ENCODE measurements around the gene KIF4A. TPM values are rescaled to one million over a fixed set of nuclear protein-coding genes. Genes with fewer than 3 reads are reported as not detected.

KIF4A gene
- total RNA-seq, 2 donors from 2014 or later = 27.6 to 40.6 TPM

- Histone ChIP-seq H3K4me1 (ENCODE audit: control insufficient read depth, insufficient read depth, low read length) (no peaks in the 10 kb centered on the region), H3K4me3 (ENCODE audit: low read length) (peak overlapping the region; percentile 69), H3K9me3 (ENCODE audit: control insufficient read depth, low read length) (no peaks in the 10 kb centered on the region), H3K9ac (ENCODE audit: extremely low read depth, low read length, poor library complexity, severe bottlenecking) (no peak overlapping the region), H3K36me3 (ENCODE audit: control insufficient read depth, insufficient read depth, low read length) (peaks cover 8% of the 10 kb centered on the region), H3K27ac (ENCODE audit: low read depth, low read length) (no peak overlapping the region), H3K27me3 (ENCODE audit: control insufficient read depth, insufficient read depth, low read length, poor library complexity, severe bottlenecking) (no peaks in the 10 kb centered on the region)
- peaks cover 7% of the 10 kb centered on the region for H3K4me1 Mint-ChIP-seq
- 83 to 86% methylated on average over 2 to 5 of the region's 5 CpGs for WGBS, 2 experiments (ENCODE audit: insufficient coverage in 1 of 2, insufficient read length in 1 of 2)
- peak overlapping the region; percentile 67 for H3K4me3 Mint-ChIP-seq
- DNase-seq = no peak
- no peak for TF ChIP-seq CTCF (conservative IDR thresholded peaks at IDR 0.05)
- H3K9me3 Mint-ChIP-seq = peaks cover 63% of the 10 kb centered on the region
- H3K36me3 Mint-ChIP-seq (ENCODE audit: low read depth) = peaks cover 5% of the 10 kb centered on the region
- no peak overlapping the region for H3K27ac Mint-ChIP-seq
- H3K27me3 Mint-ChIP-seq (ENCODE audit: insufficient read depth) = no peaks in the 10 kb centered on the region
Measured at GRCh38 chrX:70453024-70453618, 163.2 kb downstream of the KIF4A start.

DNA sequence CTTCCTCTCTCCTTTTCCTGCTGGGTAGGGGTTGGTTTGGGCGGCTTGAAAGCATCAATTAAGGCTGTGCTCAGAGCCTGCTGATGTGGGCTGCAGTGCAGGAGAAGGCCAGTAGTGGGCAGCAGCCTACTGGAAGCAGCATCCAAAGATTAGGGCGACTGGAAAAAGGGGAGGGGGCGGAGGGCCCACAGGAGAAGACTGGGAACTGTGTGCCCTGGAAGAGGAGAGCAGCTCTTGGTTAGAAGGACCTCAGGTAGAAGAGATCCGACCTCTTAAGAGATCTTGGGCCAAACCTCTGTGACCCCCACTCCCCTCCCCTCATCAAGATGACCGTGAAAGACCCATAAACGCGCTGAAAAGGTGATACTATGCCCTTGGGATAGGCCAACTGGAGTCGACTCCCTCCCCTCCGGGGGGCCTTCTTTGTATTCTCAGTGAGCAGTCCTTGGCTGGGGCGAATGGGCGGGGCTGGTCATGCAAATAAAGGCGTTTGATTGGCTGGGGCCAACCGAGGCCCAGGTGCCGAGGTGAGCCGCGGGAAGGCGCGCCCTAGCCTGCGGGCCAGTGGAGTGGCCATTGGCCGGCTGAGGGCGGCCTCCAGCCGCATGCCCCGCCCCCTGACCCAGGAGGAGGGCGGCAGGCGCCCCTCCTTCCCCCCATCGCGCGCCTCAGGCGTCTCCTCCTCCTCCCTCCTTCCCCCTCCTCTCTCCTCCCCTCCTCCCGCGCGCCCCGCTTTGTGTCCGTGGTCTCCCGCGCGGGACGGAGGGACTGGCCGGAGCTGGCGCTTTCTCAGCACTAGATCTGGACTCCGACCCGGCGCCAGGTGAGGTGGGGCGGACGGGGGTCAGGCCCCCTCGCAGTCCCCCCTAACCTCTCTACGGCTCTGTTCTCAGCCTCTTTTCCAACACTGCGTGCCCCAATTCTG, 164.8 kb downstream of the KIF4A start:
- Histone ChIP-seq H3K4me3 (ENCODE audit: low read length) (peak overlapping the region; percentile 91), H3K27ac (ENCODE audit: low read depth, low read length) (peak overlapping the region; percentile 90), H3K4me1 (ENCODE audit: control insufficient read depth, insufficient read depth, low read length) (no peaks in the 10 kb centered on the region), H3K9me3 (ENCODE audit: control insufficient read depth, low read length) (no peaks in the 10 kb centered on the region), H3K36me3 (ENCODE audit: control insufficient read depth, insufficient read depth, low read length) (peaks cover 8% of the 10 kb centered on the region), H3K27me3 (ENCODE audit: control insufficient read depth, insufficient read depth, low read length, poor library complexity, severe bottlenecking) (no peaks in the 10 kb centered on the region), H3K9ac (ENCODE audit: extremely low read depth, low read length, poor library complexity, severe bottlenecking) (peak overlapping the region; percentile 94)
- DNase-seq = peak; percentile 95
- 0 to 1% methylated on average over 3 to 46 of the region's 48 CpGs for WGBS, 2 experiments (ENCODE audit: insufficient coverage in 1 of 2, insufficient read length in 1 of 2)
- H3K4me1 Mint-ChIP-seq = peaks cover 7% of the 10 kb centered on the region
- peaks cover 59% of the 10 kb centered on the region for H3K9me3 Mint-ChIP-seq
- TF ChIP-seq CTCF (conservative IDR thresholded peaks at IDR 0.05) = peak; percentile 84
- H3K4me3 Mint-ChIP-seq = peak overlapping the region; percentile 85
- H3K36me3 Mint-ChIP-seq (ENCODE audit: low read depth) = peaks cover 7% of the 10 kb centered on the region
- H3K27ac Mint-ChIP-seq = peak overlapping the region; percentile 94
- no peaks in the 10 kb centered on the region for H3K27me3 Mint-ChIP-seq (ENCODE audit: insufficient read depth)

GRCh38 chrX:70455366-70456202, 165.7 kb downstream of the KIF4A start:
- no peak for TF ChIP-seq CTCF (conservative IDR thresholded peaks at IDR 0.05)
- Histone ChIP-seq H3K27ac (ENCODE audit: low read depth, low read length) (peak overlapping the region; percentile 90), H3K9me3 (ENCODE audit: control insufficient read depth, low read length) (no peaks in the 10 kb centered on the region), H3K4me3 (ENCODE audit: low read length) (peak overlapping the region; percentile 91), H3K9ac (ENCODE audit: extremely low read depth, low read length, poor library complexity, severe bottlenecking) (peak overlapping the region; percentile 94), H3K36me3 (ENCODE audit: control insufficient read depth, insufficient read depth, low read length) (peaks cover 14% of the 10 kb centered on the region), H3K27me3 (ENCODE audit: control insufficient read depth, insufficient read depth, low read length, poor library complexity, severe bottlenecking) (no peaks in the 10 kb centered on the region), H3K4me1 (ENCODE audit: control insufficient read depth, insufficient read depth, low read length) (no peaks in the 10 kb centered on the region)
- DNase-seq = peak; percentile 68
- no peaks in the 10 kb centered on the region for H3K27me3 Mint-ChIP-seq (ENCODE audit: insufficient read depth)
- H3K36me3 Mint-ChIP-seq (ENCODE audit: low read depth) = peaks cover 12% of the 10 kb centered on the region
- H3K9me3 Mint-ChIP-seq = peaks cover 55% of the 10 kb centered on the region
- H3K27ac Mint-ChIP-seq = peak overlapping the region; percentile 92
- peak overlapping the region; percentile 85 for H3K4me3 Mint-ChIP-seq
- peaks cover 8% of the 10 kb centered on the region for H3K4me1 Mint-ChIP-seq
- WGBS, 2 experiments (ENCODE audit: insufficient coverage in 1 of 2, insufficient read length in 1 of 2) = 0 to 5% methylated on average over 4 to 26 of the region's 32 CpGs
